Measurements from ENCODE around the gene THSD4.

GRCh38 chr15:71649894-71650293, 534.6 kb downstream of the THSD4 start:
- TF ChIP-seq CTCF (IDR thresholded peaks at IDR 0.05; ENCODE audit: low read depth, low read length, poor library complexity, severe bottlenecking) (no peak), EZH2phosphoT487 (IDR thresholded peaks at IDR 0.05; ENCODE audit: borderline replicate concordance, low read length) (no peak)
